Bronchial epithelial cell (primary cell): Measurements from ENCODE around the gene PAIP2B. TPM values are rescaled to one million over a fixed set of nuclear protein-coding genes. Genes with fewer than 3 reads are reported as not detected.

Experiments
- DNase-seq: peaks from one replicate; pipeline ENCODE4 v3.0.0-alpha.2; 2010; ENCODE audit warnings: low read depth
- FAIRE-seq: peaks from 2 replicates; lab custom pipeline; 2011; peaks lifted over from hg19 to GRCh38; lab: Jason Lieb, UNC
- H3K27me3 ChIP-seq: 2 replicates; pipeline ENCODE4 v1.5.1; 2011; ENCODE audit warnings: low read length; ENCODE audit not compliant: control insufficient read depth, insufficient read depth
- H3K36me3 ChIP-seq: 2 replicates; pipeline ENCODE4 v1.5.1; 2011; ENCODE audit warnings: low read length; ENCODE audit not compliant: control insufficient read depth, insufficient read depth
- H3K4me3 ChIP-seq: 2 replicates; pipeline ENCODE4 v1.5.1; 2011; ENCODE audit warnings: mild to moderate bottlenecking, low read depth, low read length, control low read depth
- total RNA-seq: library from RNA; depleted of rRNA; stranded (reverse); fragments of >200 nt; gene quantifications from 2 replicates; pipeline ENCODE4 v1.2.1, GENCODE V29; 2014
- TF ChIP-seq, protein P1 (sequence below): IDR thresholded peaks from 2 replicates; pipeline ENCODE4 v1.5.1; 2011; ENCODE audit warnings: mild to moderate bottlenecking, moderate library complexity, low read length, control low read depth, inconsistent platforms; ENCODE audit not compliant: insufficient read depth, severe bottlenecking

The PAIP2B gene
- total RNA-seq, 1 donor from 2014 or later, result 1.3 TPM

DNA sequence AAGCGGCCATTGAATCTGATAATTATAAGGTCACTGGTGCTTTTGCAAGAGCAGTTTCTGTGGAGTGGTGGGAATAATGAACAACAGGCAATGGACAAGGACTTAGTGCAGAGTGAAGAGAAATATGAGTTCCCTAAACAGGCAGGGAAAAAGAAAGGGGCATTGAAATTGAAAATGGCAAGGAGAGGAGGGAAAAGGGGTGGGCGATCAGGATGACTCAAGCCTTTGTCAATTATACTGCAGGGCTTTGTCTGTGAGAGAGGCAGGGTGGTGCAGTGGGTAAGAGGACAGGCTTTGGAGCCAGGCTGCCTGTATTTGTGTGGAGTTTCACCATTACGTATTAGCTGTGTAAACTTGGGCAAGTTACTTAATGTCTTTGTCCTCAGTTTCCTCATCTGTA lies 29.5 kb upstream of the PAIP2B start:
- H3K27me3 ChIP-seq, result peaks cover 2% of the 10 kb centered on the region
- H3K36me3 ChIP-seq, result no peaks in the 10 kb centered on the region
- DNase-seq, result no peak
- no peak for FAIRE-seq
- TF ChIP-seq, protein P1, sequence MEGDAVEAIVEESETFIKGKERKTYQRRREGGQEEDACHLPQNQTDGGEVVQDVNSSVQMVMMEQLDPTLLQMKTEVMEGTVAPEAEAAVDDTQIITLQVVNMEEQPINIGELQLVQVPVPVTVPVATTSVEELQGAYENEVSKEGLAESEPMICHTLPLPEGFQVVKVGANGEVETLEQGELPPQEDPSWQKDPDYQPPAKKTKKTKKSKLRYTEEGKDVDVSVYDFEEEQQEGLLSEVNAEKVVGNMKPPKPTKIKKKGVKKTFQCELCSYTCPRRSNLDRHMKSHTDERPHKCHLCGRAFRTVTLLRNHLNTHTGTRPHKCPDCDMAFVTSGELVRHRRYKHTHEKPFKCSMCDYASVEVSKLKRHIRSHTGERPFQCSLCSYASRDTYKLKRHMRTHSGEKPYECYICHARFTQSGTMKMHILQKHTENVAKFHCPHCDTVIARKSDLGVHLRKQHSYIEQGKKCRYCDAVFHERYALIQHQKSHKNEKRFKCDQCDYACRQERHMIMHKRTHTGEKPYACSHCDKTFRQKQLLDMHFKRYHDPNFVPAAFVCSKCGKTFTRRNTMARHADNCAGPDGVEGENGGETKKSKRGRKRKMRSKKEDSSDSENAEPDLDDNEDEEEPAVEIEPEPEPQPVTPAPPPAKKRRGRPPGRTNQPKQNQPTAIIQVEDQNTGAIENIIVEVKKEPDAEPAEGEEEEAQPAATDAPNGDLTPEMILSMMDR, result no peak
- H3K4me3 ChIP-seq, result no peak overlapping the region

GRCh38 chr2:71254776-71255175 lies 27.9 kb upstream of the PAIP2B start:
- H3K27me3 ChIP-seq, result peaks cover 2% of the 10 kb centered on the region
- H3K4me3 ChIP-seq, result no peak overlapping the region
- DNase-seq, result no peak
- TF ChIP-seq, protein P1, result no peak
- no peaks in the 10 kb centered on the region for H3K36me3 ChIP-seq
- FAIRE-seq, result no peak

DNA sequence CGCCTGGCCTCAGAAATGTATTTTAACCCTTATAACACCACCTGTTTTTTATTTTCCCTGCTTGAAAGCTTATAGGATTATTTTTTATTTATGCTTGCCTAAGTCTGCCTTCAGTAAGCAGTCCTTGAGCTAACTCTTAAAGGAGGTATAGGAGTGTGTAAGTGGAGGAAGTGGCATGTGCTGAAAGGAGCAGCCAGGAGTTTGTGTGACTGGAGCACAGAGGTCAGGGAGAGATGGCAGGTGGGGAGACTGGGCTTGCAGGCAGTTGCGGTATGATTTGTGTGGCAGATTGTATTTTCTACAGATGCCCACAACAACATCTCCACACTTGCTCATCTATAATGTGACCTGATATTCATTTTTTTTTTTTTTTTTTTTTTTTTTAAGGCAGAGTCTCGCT lies 27.2 kb upstream of the PAIP2B start:
- Histone ChIP-seq H3K4me3 (no peak overlapping the region), H3K36me3 (no peaks in the 10 kb centered on the region), H3K27me3 (peaks cover 2% of the 10 kb centered on the region)
- no peak for FAIRE-seq
- no peak for DNase-seq
- TF ChIP-seq, protein P1, result no peak

DNA sequence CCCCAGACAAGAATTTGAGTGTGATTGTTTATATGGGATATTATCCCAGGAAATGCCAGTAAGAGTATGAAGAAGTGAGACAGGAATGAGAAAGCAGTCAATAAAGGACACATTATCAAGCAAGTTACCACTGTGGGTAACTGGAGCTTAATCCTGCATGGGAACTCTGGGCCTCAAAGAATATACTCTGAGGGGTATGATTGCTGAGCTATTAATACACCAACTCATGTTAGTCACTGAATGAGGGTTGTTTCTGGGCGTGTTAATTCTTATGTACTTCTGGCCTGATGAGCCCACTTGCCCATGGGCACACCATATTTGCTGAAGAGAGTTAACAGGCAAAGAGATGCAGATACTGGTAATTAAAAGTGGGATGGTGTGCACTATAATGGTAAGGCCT lies 26.6 kb upstream of the PAIP2B start:
- FAIRE-seq, result no peak
- no peaks in the 10 kb centered on the region for H3K36me3 ChIP-seq
- no peak for DNase-seq
- no peak overlapping the region for H3K4me3 ChIP-seq
- TF ChIP-seq, protein P1, result no peak
- peaks cover 2% of the 10 kb centered on the region for H3K27me3 ChIP-seq

DNA sequence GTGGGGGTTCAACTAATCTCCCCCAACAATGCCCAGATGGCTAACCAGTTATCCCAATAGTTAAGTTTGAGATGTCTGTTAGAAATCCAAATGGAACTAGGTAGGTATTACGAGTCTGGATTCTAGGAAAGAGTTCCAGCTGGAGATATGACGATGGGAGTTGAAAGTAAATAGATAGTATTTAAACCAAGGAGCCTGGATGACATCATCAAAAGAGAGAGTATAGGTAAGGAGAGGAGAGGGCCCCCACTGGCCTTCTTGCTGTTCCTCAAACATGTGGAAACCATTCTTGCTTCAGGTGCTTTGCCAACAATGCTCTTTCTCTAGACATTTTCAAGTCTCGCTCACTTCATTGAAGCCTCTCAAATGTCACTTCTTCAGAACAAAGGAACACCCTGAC lies 26.0 kb upstream of the PAIP2B start:
- TF ChIP-seq, protein P1, result no peak
- FAIRE-seq, result no peak
- Histone ChIP-seq H3K36me3 (no peaks in the 10 kb centered on the region), H3K4me3 (no peak overlapping the region), H3K27me3 (peaks cover 2% of the 10 kb centered on the region)
- DNase-seq, result no peak

DNA sequence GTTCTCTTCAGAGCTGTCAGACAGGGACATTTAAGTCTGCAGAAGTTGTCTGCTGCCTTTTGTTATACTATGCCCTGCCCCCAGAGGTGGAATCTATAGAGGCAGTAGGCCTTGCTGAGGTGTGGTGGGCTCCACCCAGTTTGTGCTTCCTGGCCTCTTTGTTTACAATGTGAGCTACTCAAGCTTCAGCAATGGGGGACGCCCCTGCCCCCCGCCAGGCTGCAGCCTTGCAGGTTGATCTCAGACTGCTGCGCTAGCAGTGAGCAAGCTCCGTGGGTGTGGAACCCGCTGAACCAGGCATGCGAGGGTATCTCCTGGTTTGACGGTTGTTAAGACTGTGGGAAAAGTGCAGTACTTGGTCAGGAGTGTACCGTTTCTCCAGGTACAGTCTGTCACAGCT lies 24.0 kb upstream of the PAIP2B start:
- no peak overlapping the region for H3K4me3 ChIP-seq
- H3K36me3 ChIP-seq, result no peaks in the 10 kb centered on the region
- FAIRE-seq, result no peak
- DNase-seq, result no peak
- TF ChIP-seq, protein P1, result no peak
- H3K27me3 ChIP-seq, result no peaks in the 10 kb centered on the region
